ENCODE measurements around the gene CRYBA2.
A peak's percentile ranks its signal among the peaks of the same experiment; 100 is the strongest.

Gene CRYBA2

DNA sequence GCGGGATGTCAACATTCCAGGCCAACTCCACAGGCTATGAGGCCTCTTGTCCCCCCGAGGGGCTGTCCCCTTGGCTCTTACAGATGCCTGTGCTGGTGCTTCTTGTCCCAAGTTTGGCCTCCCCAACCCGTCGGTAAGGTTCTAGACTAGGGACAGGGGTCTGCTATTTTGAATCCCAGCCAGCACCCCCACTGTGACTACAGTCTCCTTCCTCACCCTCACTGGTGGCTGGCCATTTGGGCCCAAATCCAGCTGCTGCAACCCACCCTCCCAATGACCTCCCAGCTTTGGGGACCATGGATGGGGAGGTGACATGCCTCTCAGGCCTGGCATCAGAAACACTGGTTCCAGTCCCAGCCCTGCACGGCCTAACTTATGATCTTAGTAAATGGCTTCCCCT is 29.4 kb upstream of the CRYBA2 start:
- no peak for DNase-seq

DNA sequence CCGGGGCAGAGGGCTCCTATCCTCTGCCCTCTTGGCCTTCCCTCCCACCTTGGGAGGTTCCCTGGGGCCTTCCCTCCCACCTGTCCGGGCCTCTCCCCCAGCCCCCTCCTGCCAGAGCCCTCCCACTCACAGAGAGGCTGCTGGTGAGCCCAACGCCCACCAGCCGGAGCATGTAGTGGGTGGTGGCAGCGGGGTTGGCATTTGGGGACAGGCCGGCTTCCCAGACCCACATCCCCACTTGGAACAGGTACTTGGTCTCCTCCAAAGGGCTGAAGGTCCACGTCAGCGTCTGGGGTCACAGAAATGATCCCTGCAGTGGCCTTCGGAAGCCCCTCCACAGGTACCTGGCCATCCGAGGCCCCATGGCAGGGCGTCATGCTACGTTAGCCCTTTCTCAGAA is 28.8 kb upstream of the CRYBA2 start:
- no peak for DNase-seq

GRCh38 chr2:219021591-219021990 is 28.4 kb upstream of the CRYBA2 start:
- DNase-seq, result no peak

GRCh38 chr2:219020604-219021365 is 27.6 kb upstream of the CRYBA2 start:
- DNase-seq, result no peak

DNA sequence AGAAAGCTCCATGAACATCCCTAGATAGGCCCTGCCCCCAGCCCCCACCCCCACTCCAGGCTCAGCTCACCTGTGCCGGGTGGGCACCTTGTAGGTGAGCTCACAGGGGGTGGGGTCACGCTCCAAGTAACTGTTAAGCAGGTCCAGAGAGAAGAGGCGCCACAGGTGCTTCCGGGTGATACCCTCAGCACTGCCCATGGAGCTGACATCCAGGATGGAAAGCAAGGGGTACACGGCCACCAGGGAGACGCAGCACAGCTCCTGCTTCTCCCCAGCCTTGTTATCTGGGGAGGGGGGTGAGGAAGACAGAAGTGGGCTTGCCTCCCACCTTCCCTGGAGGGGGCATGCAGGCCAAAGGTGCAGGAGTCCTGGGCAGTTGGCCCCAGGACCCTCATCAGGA is 26.2 kb upstream of the CRYBA2 start:
- no peak for DNase-seq

DNA sequence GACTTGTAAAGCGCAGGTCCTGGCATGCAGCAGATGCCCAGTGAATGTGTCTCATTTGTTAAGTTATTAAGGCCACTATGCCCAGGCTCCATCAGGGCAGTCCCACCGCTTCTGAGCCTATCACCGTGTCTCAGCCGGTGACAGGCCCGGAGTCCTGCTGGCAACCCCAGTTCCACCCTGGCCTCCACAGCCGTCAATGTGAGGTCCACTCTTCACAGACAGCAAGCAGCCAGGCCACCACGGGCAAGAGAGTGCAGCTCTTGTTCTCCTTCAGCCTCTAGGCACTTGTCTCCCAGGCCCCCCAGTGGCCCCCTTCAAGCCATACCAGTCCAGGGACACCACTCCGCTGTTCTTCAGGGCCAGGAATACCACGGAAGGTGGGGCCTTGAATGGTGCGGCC is 25.5 kb upstream of the CRYBA2 start:
- DNase-seq, result no peak

DNA sequence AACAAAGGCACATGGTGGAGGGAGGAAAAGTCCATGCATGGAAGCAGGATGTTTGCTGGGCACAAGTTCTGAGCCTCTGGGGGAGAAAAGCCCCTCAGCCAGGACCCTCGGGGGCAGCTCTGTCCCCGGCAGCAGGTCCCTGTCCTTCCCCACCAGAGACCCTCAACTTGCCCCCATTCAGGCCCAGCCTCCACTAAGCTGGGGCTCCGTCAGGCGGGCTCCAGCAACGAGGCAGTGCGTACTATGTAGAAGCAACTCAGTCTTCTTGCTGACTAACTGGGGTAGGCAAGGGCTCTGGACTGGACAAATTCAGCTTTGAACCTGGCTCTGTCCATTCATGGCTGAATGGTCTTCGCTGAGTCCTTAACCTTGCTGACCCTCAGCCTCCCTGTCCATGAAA is 25.1 kb upstream of the CRYBA2 start:
- no peak for DNase-seq

GRCh38 chr2:219017201-219017931 is 24.1 kb upstream of the CRYBA2 start:
- DNase-seq, result no peak

- DNase-seq, result no peak
Observed at GRCh38 chr2:219016721-219017120, 23.5 kb upstream of the CRYBA2 start.

DNA sequence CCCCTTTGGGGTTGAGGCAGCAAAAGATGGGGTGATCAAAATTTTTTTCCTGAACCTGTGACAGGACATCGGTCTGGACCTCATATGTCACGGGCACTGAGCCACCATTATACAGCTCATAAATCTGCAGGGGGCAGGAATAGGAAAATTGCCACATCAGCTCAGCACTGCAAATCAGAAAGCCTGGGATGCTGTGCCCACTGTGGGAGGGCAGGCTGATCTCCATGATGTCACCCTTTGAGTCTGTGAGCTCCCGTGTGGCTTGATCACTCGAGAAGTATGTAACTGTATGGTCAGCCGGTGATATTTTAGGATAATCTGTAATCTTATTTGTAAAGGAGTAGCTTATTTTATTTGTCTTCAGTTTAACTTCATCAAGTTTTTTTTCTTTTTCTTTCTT is 17.7 kb upstream of the CRYBA2 start:
- no peak for DNase-seq

DNA sequence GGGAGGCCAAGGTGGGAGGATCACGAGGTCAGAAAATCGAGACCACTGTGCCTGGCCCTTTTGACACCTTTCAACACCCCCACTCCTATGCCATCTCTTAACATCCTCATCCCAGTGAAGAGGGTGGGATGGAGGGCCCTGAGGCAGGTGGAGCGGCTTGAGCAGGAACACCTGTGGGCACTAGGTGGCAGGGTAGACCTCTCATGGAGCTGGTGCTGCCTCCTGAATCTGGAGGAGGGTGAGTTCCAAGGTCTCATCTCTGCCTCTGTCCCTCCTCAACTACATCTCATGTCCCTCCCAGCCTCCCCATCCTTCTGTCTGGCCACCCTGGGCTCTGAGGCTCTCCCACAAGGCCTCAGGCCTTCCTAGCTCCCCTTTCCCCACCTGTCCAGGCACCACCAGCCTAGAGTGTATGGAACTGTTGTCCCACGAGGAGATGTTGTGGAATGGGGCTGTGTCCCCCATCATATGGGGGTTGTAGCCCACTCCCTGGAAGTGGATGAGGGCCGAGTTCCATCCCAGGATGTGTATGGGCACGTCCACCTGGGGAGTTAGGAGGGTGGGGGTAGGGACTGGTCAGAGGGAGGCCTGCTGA is 17.0 kb upstream of the CRYBA2 start:
- DNase-seq, result no peak

GRCh38 chr2:219009294-219009693 is 16.1 kb upstream of the CRYBA2 start:
- DNase-seq, result no peak

DNA sequence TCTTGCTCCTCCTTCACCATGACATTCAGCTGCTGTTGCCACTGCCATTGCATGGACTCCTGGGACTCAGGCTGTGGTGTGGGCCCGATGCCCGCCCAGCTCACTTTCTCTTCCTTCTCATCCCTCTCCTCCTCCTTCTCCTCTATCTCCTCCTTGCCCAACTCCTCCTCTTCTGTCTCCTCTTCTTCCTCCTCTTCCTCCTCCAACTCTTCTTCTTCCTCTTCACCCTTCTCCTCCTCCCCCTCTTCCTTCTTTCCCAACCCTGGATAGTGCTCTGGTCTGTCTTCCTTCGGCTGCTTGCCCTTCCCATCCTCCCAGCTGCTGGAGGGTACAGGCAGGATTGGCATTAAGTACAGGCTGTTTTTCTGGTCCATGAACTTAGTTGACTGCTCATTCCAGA is 10.8 kb upstream of the CRYBA2 start:
- no peak for DNase-seq

GRCh38 chr2:219003267-219003634 is 10.0 kb upstream of the CRYBA2 start:
- no peak for DNase-seq

- DNase-seq, result peak; percentile 55 to 56
Observed at GRCh38 chr2:219002395-219003266, 9.4 kb upstream of the CRYBA2 start.

- no peak for DNase-seq
Observed at GRCh38 chr2:219001577-219002394, 8.6 kb upstream of the CRYBA2 start.

DNA sequence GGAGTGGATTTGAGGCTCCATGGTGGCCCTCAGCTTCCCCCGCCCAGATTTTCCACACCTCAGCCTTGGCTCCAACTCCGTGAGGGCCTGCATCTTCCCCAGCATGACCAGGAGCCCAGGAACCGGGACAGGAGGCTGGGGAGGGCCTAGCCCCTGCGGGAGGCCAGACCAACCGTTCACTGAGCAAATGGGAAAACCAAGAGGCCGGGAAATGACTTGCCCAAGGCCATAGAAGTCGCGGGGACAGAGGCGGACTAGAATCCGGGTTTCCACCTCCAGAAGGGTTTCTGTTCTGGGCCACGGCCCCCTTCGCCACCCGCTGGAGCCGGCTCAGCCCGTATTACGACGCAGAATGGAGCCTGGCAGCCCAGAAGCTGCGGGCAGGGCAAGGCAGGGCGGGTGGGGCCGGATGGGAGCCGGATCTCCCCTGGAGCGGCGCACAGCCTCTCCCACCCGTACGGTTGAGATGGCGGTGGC is 7.9 kb upstream of the CRYBA2 start:
- no peak for DNase-seq

GRCh38 chr2:219000569-219000960 is 7.3 kb upstream of the CRYBA2 start:
- DNase-seq, result no peak

DNA sequence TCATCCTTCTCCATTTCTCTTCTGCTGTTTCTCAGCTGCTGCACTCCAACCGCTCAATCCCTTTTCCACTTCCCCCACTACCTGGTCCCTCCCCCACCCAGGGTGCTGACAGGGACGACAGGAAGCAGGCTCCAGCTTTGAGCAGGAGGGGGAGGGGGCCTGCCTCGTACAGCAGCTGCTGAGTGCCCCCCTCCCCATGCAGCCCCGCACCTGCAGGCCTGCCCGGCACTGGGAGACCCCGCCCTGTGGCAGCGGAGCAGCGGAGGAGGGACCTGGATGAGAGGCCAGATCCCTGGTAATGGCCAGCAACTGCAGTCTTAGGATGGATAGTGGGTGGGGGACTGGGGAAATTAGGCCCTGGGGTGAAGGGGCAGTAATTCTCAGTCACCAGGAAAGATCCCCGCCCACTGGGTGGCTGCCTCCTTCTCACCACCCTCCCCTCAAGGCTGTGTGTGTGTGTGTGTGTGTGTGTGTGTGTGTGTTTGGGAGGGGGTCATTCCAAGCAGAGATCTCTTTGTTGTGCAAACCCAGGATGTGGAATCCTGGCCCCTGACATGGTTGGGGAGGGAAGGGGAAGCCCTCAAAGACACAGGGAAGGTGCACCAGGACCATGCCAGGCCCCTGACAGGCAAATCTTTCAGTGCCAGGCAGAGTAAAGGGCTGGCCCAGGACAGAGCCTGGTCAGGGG is 6.8 kb upstream of the CRYBA2 start:
- DNase-seq, result no peak

- no peak for DNase-seq
Observed at GRCh38 chr2:218999021-218999880, 6.0 kb upstream of the CRYBA2 start.

Measured in stimulated activated CD4-positive, alpha-beta T cell treated with anti-CD3 and anti-CD28 coated beads, Interleukin-2, amount 100 ng/mL, for 48 hours (primary cell).